G401.6 (cell line): ENCODE results near the gene TRIM61.
"Not testable (repeated sequence)": the region's sequence is repeated elsewhere in the genome, so short reads cannot be mapped to it uniquely, and the experiment has no call there.

Experiments used
- FAIRE-seq: peaks from 2 replicates; lab custom pipeline; 2012; peaks lifted over from hg19 to GRCh38; lab: Jason Lieb, UNC

Gene TRIM61

GRCh38 chr4:164956766-164957643, 20.5 kb downstream of the TRIM61 start:
- FAIRE-seq = peak; percentile 17

- no peak for FAIRE-seq
Observed at GRCh38 chr4:164955107-164955805, 22.2 kb downstream of the TRIM61 start.

- no peak for FAIRE-seq
Observed at GRCh38 chr4:164952551-164952950, 24.9 kb downstream of the TRIM61 start.

- no peak for FAIRE-seq
Observed at GRCh38 chr4:164949448-164950143, 27.9 kb downstream of the TRIM61 start.

- FAIRE-seq = no peak
Observed at GRCh38 chr4:164948975-164949374, 28.5 kb downstream of the TRIM61 start.

- not testable (repeated sequence) for FAIRE-seq
Observed at GRCh38 chr4:164948006-164948405, 29.5 kb downstream of the TRIM61 start.

- no peak for FAIRE-seq
Observed at GRCh38 chr4:164946810-164947209, 30.6 kb downstream of the TRIM61 start.

- no peak for FAIRE-seq
Observed at GRCh38 chr4:164945146-164945545, 32.3 kb downstream of the TRIM61 start.

GRCh38 chr4:164943192-164943591, 34.3 kb downstream of the TRIM61 start:
- FAIRE-seq = no peak

- no peak for FAIRE-seq
Observed at GRCh38 chr4:164937576-164938270, 39.7 kb downstream of the TRIM61 start.

- not testable (repeated sequence) for FAIRE-seq
Observed at GRCh38 chr4:164935865-164936606, 41.4 kb downstream of the TRIM61 start.

- FAIRE-seq = no peak
Observed at GRCh38 chr4:164935363-164935762, 42.1 kb downstream of the TRIM61 start.

- no peak for FAIRE-seq
Observed at GRCh38 chr4:164933244-164933643, 44.2 kb downstream of the TRIM61 start.

- no peak for FAIRE-seq
Observed at GRCh38 chr4:164931551-164932324, 45.7 kb downstream of the TRIM61 start.

GRCh38 chr4:164930647-164931046, 46.8 kb downstream of the TRIM61 start:
- FAIRE-seq = no peak

GRCh38 chr4:164927101-164927500, 50.4 kb downstream of the TRIM61 start:
- not testable (repeated sequence) for FAIRE-seq

GRCh38 chr4:164926301-164926700, 51.2 kb downstream of the TRIM61 start:
- FAIRE-seq = no peak

- FAIRE-seq = no peak
Observed at GRCh38 chr4:164924670-164925238, 52.7 kb downstream of the TRIM61 start.

- FAIRE-seq = no peak
Observed at GRCh38 chr4:164918956-164919355, 58.5 kb downstream of the TRIM61 start.
